GM19240 (cell line): ENCODE data around the gene ZNF316.

Experiments used
- DNase-seq: peaks from one replicate; pipeline ENCODE4 v3.0.0; 2011; ENCODE audit warnings: low spot score; ENCODE audit not compliant: insufficient read length

ZNF316 gene

GRCh38 chr7:6636741-6637543 lies at the start of gene ZNF316:
ZNF316 (plus strand) TSS chr7:6637318; CDS start chr7:6642410, 5,092 bp downstream.
- DNase-seq: peak; percentile 92

DNA sequence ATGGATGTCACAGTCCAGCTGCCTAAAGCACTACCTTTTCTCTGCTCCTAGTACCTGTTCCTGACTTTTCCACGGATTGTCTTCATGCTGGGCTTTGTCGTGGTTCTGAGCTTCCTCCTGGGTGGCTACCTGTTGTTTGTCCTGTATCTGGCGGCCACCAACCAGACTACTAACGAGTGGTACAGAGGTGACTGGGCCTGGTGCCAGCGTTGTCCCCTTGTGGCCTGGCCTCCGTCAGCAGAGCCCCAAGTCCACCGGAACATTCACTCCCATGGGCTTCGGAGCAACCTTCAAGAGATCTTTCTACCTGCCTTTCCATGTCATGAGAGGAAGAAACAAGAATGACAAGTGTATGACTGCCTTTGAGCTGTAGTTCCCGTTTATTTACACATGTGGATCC lies 48.6 kb upstream of the ZNF316 start:
- no peak for DNase-seq

DNA sequence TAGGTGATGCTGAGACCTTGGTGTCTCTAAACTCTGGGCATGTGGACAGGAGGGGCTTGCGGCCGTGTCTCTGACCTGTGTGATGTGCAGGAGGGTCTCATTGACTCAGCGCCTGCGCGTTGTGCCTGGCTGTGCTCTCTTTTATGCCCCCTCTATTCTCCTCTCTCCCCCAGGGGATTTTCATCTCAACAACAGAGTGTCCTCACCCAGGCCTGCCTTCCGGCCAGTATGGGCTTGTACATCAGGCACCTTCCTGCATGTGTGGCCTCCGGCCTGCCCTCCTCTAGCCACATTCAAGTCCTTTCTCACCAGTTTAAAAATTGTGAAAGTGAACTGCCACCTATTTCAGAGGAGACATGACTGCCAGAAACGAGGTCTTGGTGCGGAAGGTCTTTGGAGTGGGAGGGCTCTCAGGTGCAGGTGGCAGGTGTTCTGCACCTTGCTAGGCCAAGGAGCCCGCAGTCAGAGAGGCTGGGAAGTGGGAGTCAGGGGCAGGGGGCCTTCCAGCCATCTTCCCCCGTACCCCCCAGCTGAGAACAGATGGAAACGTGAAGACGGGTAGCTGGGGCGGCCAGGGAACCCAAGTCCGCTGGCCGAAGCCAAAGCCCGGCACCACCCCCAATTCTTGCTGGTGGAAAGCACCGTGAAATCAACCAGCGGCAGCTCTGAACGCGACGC lies 47.8 kb upstream of the ZNF316 start:
- DNase-seq: no peak

DNA sequence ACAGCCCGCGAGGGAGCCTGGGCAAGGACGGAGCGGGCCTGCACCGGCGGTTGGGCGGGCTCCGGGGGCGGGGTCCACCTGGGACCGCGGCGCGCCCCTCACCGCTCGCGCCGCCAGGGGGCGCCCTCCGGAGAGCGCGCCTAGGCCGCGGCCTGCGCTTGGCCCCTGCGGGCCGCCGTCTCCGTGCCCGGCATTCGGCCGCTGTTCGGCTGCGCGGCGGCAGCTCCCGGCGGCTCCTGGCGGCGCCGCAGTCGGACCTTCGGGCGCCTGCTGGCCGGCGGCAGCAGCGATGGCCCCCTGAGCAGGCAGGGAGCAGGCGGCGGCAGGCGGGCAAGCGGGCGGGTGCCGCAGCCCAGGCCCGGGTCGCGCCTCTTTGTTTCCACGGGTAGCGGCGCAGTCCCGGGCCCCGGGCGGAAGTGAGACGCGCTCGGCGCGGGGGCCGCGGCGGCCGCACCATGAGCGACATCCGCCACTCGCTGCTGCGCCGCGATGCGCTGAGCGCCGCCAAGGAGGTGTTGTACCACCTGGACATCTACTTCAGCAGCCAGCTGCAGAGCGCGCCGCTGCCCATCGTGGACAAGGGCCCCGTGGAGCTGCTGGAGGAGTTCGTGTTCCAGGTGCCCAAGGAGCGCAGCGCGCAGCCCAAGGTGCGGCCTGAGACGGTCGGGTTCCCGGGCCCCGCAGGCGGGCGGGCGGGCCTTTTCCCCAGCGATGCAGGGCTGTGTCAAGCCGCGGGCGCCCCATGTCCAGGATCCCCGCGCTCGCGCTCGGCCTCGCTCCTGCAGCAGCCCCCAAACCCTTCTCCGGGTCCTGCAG lies 47.1 kb upstream of the ZNF316 start, which contains the start of gene INTS15:
Gene INTS15, plus strand, starts transcription at position 193 of the 816 bp plus-strand sequence. Its CDS starts 263 bp downstream, at position 456.
- DNase-seq: peak; percentile 76

DNA sequence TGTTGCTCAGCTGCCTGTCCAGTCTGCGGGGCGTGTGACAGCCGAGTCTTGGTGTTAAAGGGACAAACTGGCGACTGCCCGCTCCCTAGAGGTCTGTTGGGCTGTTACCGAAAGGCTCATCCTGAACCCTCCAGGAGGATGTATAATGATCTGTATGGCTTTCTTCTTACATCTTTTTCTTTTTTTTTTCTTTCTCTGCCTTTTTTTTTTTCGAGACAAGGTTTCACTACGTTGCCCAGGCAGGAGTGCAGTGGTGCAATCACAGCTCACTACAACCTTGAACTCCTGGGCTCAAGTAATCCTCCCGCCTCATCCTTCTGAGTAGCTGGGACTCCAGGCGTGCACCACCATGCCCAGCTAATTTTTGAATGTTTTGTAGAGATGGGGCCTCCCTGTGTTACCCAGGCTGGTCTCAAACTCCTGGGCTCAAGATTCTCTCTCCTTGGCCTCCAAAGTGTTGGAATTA lies 46.4 kb upstream of the ZNF316 start:
- DNase-seq: no peak

- DNase-seq: no peak
These were observed 37.0 kb upstream of the ZNF316 start for GRCh38 chr7:6600093-6600492.

- DNase-seq: no peak
These were observed 32.7 kb upstream of the ZNF316 start for GRCh38 chr7:6604458-6604857.

GRCh38 chr7:6606866-6607583 lies 30.1 kb upstream of the ZNF316 start:
- no peak for DNase-seq

- DNase-seq: no peak
These were observed 29.5 kb upstream of the ZNF316 start for GRCh38 chr7:6607651-6608051.

DNA sequence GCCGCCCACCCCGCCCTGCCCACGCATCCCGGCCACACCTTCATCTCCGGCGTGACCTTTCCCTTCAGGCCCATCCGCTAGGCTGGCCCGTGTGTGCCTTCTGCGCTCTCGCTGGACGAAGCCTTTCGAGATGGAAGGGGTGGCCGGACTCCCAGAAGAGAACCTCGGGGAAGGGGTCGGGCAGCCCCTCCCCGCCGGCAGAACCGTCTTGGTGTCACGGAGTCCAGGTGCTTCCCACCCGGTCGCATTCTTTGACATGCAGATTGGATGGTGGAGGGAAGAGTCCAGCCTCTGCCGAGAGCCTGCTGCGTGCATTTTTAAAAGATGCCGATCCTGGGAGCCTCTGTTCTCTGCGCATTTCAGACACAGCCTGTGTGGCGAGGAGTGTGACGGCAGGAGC lies 29.0 kb upstream of the ZNF316 start:
- no peak for DNase-seq

DNA sequence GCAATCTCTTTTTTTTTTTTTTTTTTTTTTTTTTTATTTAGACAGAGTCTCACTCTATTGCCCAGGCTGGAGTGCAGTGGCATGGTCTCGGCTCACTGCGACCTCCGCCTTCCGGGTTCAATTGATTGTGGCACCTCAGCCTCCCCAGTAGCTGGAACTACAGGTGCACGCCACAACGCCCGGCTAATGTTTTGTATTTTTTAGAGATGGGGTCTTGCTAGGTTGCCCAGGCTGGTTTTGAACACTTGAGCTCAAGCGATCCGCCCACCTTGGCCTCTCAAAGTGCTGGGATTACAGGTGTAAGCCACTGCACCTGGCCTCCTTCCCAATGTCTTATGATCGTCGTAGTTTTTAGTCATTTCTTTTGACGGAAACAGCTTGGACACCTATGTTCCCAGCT lies 28.3 kb upstream of the ZNF316 start:
- no peak for DNase-seq

DNA sequence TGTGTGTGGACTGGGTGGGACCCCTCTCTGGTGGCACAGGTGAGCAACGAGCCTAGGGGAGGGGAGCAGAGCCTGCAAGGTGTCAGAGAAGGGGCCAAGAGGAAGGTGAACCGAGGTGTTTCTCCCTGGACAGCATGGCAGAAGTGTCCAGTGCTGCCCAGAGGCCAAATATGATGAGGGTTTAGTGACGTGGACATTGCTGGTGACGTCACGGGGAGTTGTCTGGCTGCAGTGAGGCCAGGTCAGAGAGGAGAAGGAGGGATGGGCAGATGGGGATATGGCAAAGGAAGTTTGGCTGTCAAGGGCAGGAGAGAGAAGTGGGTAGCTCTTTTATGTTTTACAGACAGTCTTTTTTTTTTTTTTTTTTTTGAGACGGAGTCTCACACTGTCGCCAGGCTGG lies 24.3 kb upstream of the ZNF316 start:
- no peak for DNase-seq

DNA sequence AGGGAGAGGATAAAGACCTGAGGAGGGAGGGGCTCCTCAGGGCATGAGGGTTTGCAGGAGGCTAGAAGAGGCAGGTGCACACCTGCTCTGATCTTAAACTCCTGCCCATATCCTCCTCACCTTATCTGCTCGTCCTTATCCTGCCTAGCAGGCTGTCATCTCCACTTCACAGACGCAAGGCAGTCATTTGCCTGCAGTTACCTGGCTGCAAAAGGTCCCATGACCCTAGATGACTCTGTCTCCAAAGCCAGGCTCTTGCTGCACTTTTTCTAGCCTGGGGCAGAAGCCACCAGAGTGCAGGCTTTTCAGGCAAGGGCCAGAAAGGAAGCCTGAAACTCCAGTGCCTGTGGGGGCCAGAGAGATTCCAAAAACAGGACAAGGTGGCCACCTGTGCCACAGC lies 23.4 kb upstream of the ZNF316 start:
- no peak for DNase-seq

GRCh38 chr7:6614953-6615722 lies 22.0 kb upstream of the ZNF316 start, which contains the start of gene ZNF853:
ZNF853 (plus strand) TSS chr7:6615610; CDS start chr7:6616175, 565 bp downstream.
- no peak for DNase-seq

DNA sequence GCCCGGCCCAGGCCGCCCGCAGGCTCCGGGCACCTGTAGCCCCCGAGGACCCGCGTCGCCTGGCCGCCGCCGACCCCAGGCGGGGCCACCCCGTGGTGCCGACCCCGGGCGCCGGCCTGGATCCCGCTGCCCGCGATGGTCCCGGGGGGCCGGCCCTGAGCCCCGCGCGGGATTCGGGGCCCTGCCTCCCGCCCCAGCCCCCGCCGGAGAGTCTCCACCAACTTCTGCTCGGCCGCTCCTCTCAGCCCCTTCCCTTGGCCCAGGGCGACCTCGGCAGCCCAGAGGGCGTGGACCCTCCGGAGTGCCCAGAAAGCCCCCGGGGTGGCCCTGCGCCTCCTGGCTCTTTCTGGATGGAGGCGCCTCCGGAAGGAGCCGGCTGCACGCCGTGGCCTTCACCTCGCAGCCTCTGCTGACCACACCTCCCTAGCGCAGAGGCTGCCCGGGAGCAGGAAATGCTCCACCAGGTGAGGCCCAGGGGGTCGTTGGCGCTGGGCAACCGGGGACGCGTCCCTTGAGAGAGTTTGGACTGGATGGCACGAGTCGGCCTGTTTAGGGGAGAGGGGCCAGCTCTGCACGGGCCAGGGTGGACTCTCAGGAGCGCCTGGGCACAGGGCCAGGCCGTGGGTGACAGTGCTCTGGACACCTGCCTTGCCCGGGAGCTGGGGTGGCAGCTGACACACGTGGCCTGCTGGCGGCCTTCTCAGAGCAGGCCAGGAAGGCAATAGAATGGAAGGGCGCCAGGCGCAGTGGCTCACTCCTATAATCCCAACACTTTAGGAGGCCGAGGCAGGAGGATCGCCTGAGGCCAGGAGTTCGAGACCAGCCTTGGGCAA lies 21.2 kb upstream of the ZNF316 start:
- no peak for DNase-seq

DNA sequence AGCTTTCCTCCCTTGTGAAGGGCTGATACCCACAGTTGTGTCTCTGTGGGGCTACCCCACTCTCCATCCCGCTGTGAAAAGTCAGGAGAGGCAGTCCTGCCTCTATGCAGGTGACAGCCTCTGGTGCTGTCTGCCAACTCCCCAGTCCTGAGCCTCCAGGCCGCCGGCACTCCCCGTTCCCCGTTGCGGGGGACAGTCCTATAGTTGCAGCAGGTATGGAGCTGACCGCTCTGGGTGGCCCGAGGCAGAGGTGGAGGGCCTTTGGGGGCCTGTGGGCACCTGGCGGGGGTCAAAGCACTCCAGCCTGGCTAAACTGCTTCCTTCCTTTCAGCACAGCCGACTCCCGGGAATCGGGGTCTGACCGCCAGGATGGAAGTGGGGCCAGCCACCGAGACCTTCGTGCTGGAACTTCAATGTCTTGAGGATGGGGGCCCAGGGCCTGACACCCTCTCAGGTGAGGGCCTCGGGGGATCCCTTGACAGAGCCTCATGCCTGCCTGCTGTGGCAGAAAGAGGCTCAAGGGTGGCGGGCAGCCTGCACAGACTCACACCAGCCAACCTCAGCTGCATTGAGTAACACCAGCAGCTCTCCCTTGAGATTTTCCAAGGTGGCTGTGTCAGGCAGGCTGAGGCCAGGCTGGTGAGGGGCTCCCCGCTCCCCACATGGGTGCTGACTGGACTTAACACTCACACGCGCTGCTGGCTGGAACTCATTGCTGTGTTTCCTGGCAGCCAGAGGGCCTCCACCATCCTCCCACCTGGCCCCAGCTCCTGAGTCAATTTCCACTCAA lies 20.1 kb upstream of the ZNF316 start:
- no peak for DNase-seq

- no peak for DNase-seq
These were observed 18.5 kb upstream of the ZNF316 start for GRCh38 chr7:6618621-6619020.

- DNase-seq: no peak
These were observed 17.2 kb upstream of the ZNF316 start for GRCh38 chr7:6619961-6620360.
